22Rv1 (cell line): ENCODE results near the gene LRMDA.

Source experiments
- ZFX ChIP-seq: fragments of 450-650 bp; IDR thresholded peaks from 2 replicates; pipeline ENCODE4 v1.6.1; 2017; ENCODE audit warnings: antibody characterized with exemption, borderline replicate concordance
- TF ChIP-seq, protein P1 (sequence below): fragments of 450-650 bp; IDR thresholded peaks from 2 replicates; pipeline ENCODE4 v1.5.1; 2017; ENCODE audit warnings: mild to moderate bottlenecking

DNA sequence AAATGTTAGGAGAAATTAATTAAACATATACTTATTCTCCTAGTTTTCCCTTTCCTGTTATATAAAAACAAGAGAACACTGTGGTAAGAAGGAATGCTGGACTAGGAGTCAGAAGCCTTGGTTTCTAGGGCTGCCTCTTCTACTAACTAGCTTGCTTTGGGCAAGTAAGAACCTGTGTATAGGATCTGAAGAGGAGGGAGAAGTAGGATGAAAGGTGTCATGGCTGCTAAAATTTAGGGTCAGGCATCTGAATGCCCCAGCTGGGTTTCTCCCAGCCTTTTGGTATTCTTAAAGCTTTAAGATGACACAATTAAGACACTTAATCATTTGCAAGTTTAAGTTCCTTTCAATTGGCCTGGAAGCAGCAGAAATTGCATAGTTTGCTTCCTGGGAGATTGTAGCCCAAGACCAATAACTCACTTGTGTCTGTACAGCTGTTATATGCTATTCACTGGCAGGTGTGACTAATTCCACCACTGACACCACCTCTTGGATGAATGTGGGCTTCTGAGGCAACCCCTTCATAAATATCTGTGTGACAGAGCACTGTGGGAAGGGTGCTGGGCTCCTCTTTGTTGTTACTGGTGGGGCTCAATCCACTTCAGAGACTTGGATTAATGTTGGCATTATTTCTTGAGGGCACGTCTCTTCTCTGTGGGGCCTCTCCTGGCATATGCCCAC, 137.2 kb downstream of the LRMDA start:
- TF ChIP-seq, protein P1, sequence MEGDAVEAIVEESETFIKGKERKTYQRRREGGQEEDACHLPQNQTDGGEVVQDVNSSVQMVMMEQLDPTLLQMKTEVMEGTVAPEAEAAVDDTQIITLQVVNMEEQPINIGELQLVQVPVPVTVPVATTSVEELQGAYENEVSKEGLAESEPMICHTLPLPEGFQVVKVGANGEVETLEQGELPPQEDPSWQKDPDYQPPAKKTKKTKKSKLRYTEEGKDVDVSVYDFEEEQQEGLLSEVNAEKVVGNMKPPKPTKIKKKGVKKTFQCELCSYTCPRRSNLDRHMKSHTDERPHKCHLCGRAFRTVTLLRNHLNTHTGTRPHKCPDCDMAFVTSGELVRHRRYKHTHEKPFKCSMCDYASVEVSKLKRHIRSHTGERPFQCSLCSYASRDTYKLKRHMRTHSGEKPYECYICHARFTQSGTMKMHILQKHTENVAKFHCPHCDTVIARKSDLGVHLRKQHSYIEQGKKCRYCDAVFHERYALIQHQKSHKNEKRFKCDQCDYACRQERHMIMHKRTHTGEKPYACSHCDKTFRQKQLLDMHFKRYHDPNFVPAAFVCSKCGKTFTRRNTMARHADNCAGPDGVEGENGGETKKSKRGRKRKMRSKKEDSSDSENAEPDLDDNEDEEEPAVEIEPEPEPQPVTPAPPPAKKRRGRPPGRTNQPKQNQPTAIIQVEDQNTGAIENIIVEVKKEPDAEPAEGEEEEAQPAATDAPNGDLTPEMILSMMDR = no peak
- no peak for TF ChIP-seq ZFX
